ENCODE results near the gene POU2F1. TPM values are rescaled to one million over a fixed set of nuclear protein-coding genes. Genes with fewer than 3 reads are reported as not detected.

The POU2F1 gene
- total RNA-seq, 1 experiment from 2014 or later = 29.6 TPM

GRCh38 chr1:167457936-167458584 lies 237.4 kb downstream of the POU2F1 start:
- H3K36me3 ChIP-seq (ENCODE audit: control insufficient read depth, insufficient read depth, low read length) = no peaks in the 10 kb centered on the region
- H3K9me3 ChIP-seq = no peaks in the 10 kb centered on the region
- Mint-ChIP-seq H3K4me1 (ENCODE audit: low read depth, unreplicated experiment) (peaks cover 6% of the 10 kb centered on the region), H3K4me3 (ENCODE audit: unreplicated experiment) (no peak overlapping the region), H3K36me3 (ENCODE audit: insufficient read depth, unreplicated experiment) (no peaks in the 10 kb centered on the region), H3K27ac (ENCODE audit: unreplicated experiment) (no peak overlapping the region), H3K9me3 (ENCODE audit: unreplicated experiment) (no peaks in the 10 kb centered on the region), H3K27me3 (ENCODE audit: insufficient read depth, unreplicated experiment) (no peaks in the 10 kb centered on the region)
- no peaks in the 10 kb centered on the region for H3K27me3 ChIP-seq (replicated peaks; ENCODE audit: control insufficient read depth, insufficient read depth, low read length)
- no peak for DNase-seq
- H3K4me1 ChIP-seq = 0 out of 2 replicates have a peak, but pooled peaks cover 4% of the 10 kb centered on the region
- POLR2A ChIA-PET = no interaction called here
- TF ChIP-seq, protein P1, sequence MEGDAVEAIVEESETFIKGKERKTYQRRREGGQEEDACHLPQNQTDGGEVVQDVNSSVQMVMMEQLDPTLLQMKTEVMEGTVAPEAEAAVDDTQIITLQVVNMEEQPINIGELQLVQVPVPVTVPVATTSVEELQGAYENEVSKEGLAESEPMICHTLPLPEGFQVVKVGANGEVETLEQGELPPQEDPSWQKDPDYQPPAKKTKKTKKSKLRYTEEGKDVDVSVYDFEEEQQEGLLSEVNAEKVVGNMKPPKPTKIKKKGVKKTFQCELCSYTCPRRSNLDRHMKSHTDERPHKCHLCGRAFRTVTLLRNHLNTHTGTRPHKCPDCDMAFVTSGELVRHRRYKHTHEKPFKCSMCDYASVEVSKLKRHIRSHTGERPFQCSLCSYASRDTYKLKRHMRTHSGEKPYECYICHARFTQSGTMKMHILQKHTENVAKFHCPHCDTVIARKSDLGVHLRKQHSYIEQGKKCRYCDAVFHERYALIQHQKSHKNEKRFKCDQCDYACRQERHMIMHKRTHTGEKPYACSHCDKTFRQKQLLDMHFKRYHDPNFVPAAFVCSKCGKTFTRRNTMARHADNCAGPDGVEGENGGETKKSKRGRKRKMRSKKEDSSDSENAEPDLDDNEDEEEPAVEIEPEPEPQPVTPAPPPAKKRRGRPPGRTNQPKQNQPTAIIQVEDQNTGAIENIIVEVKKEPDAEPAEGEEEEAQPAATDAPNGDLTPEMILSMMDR (IDR thresholded peaks at IDR 0.05; ENCODE audit: insufficient read depth in 1 of 2, low read depth in 1 of 2, low read length in 1 of 2, severe bottlenecking in 1 of 2, unreplicated experiment in 1 of 2) = no peak
- intact Hi-C loops (cut with micrococcal nuclease; ENCODE audit: unreplicated experiment) = loop anchor here (5.0 kb wide), 1 partner anchor 189 kb away; no protein-coding TSS in a partner anchor
- CTCF ChIA-PET = no interaction called here
- BruUV-seq (replicated peaks) = no TSS peak
- H3K4me3 ChIP-seq (ENCODE audit: low read depth, low read length) = no peak overlapping the region

- peaks cover 10% of the 10 kb centered on the region for H3K4me1 Mint-ChIP-seq (ENCODE audit: low read depth, unreplicated experiment)
- POLR2A ChIA-PET = no interaction called here
Observed at GRCh38 chr1:167460836-167461235, 240.2 kb downstream of the POU2F1 start.

GRCh38 chr1:167462341-167462740 lies 241.7 kb downstream of the POU2F1 start:
- BruUV-seq (replicated peaks) = no TSS peak
- Histone ChIP-seq H3K4me1 (no peaks in the 10 kb centered on the region; the same call in 1 of the 2 replicates), H3K36me3 (ENCODE audit: control insufficient read depth, insufficient read depth, low read length) (no peaks in the 10 kb centered on the region), H3K9me3 (no peaks in the 10 kb centered on the region), H3K27me3 (replicated peaks; ENCODE audit: control insufficient read depth, insufficient read depth, low read length) (no peaks in the 10 kb centered on the region), H3K4me3 (ENCODE audit: low read depth, low read length) (no peak overlapping the region)
- Mint-ChIP-seq H3K27ac (ENCODE audit: unreplicated experiment) (no peak overlapping the region), H3K9me3 (ENCODE audit: unreplicated experiment) (no peaks in the 10 kb centered on the region), H3K4me3 (ENCODE audit: unreplicated experiment) (no peak overlapping the region), H3K27me3 (ENCODE audit: insufficient read depth, unreplicated experiment) (no peaks in the 10 kb centered on the region), H3K36me3 (ENCODE audit: insufficient read depth, unreplicated experiment) (no peaks in the 10 kb centered on the region), H3K4me1 (ENCODE audit: low read depth, unreplicated experiment) (peaks cover 12% of the 10 kb centered on the region)
- TF ChIP-seq, protein P1 (IDR thresholded peaks at IDR 0.05; ENCODE audit: insufficient read depth in 1 of 2, low read depth in 1 of 2, low read length in 1 of 2, severe bottlenecking in 1 of 2, unreplicated experiment in 1 of 2) = no peak
- ChIA-PET CTCF (no interaction called here), POLR2A (no interaction called here)
- intact Hi-C loops (cut with micrococcal nuclease; ENCODE audit: unreplicated experiment) = no loop called here
- no peak for DNase-seq

More at GRCh38 chr1:167460836-167461235, 240.2 kb downstream of the POU2F1 start:
- DNase-seq = no peak
- BruUV-seq (replicated peaks) = no TSS peak
- Histone ChIP-seq H3K4me3 (ENCODE audit: low read depth, low read length) (no peak overlapping the region), H3K27me3 (replicated peaks; ENCODE audit: control insufficient read depth, insufficient read depth, low read length) (no peaks in the 10 kb centered on the region), H3K9me3 (no peaks in the 10 kb centered on the region), H3K36me3 (ENCODE audit: control insufficient read depth, insufficient read depth, low read length) (no peaks in the 10 kb centered on the region), H3K4me1 (no peaks in the 10 kb centered on the region; the same call in 1 of the 2 replicates)
- Mint-ChIP-seq H3K27ac (ENCODE audit: unreplicated experiment) (no peak overlapping the region), H3K36me3 (ENCODE audit: insufficient read depth, unreplicated experiment) (no peaks in the 10 kb centered on the region), H3K27me3 (ENCODE audit: insufficient read depth, unreplicated experiment) (no peaks in the 10 kb centered on the region), H3K4me3 (ENCODE audit: unreplicated experiment) (no peak overlapping the region), H3K9me3 (ENCODE audit: unreplicated experiment) (no peaks in the 10 kb centered on the region)
- intact Hi-C loops (cut with micrococcal nuclease; ENCODE audit: unreplicated experiment) = no loop called here
- TF ChIP-seq, protein P1 (IDR thresholded peaks at IDR 0.05; ENCODE audit: insufficient read depth in 1 of 2, low read depth in 1 of 2, low read length in 1 of 2, severe bottlenecking in 1 of 2, unreplicated experiment in 1 of 2) = no peak
- CTCF ChIA-PET = interaction anchor here (0.9 kb wide), 1 partner anchor 555 kb away, joined by 3 read pairs; no protein-coding TSS in a partner anchor

Data from Caco-2 (cell line).